Measurements from ENCODE around the gene DCAKD. TPM values are rescaled to one million over a fixed set of nuclear protein-coding genes. Genes with fewer than 3 reads are reported as not detected.

Gene DCAKD
- total and polyA plus RNA-seq, 7 donors, result 6.4 to 14.2 (median 10.3) TPM

- H3K4me3 ChIP-seq, result no peak overlapping the region
- H3K27me3 ChIP-seq (ENCODE audit: insufficient read depth in 3 of 3, low read length in 2 of 3), result peaks cover 0 to 12% (median 10%) of the 10 kb centered on the region in 3 donors
- intact Hi-C loops (cut with DNase I), result no loop called here
- no peak for DNase-seq
- TF ChIP-seq CTCF (IDR thresholded peaks at IDR 0.05), result no peak
- H3K36me3 ChIP-seq (ENCODE audit: insufficient read depth in 1 of 2, low read depth in 1 of 2), result no peaks in the 10 kb centered on the region
- no peak for ATAC-seq
- H3K9me3 ChIP-seq, result no peaks in the 10 kb centered on the region
- H3K4me1 ChIP-seq, result no peaks in the 10 kb centered on the region
- WGBS, 3 donors, result 72 to 78% (median 75%) methylated on average over 13 of the region's 13 CpGs
- H3K27ac ChIP-seq, result no peak overlapping the region
Measured at GRCh38 chr17:44976206-44976605, 75.2 kb downstream of the DCAKD start.

Other genes starting within 250 kb of the DCAKD start
- 1 to 10 TPM; 4.7 to 7.9 (median 5.7) TPM for gene GJC1, start 221.3 kb downstream of the DCAKD start, total RNA-seq
- gene GJC1, start 221.3 kb downstream of the DCAKD start, polyA plus RNA-seq, result 1 to 10 TPM; 2.2 to 2.7 (median 2.5) TPM
- gene HIGD1B, start 203.7 kb downstream of the DCAKD start, total RNA-seq, result 10 to 100 TPM in 1 of 4 donors, 1 to 10 TPM in 3; 4.6 to 17.9 (median 6.7) TPM
- 10 to 100 TPM in 2 of 3 donors, 1 to 10 TPM in 1; 10.0 to 14.2 (median 13.1) TPM for gene HIGD1B, start 203.7 kb downstream of the DCAKD start, polyA plus RNA-seq
- 100 to 1,000 TPM in 3 of 4 donors, 10 to 100 TPM in 1; 73.7 to 114 (median 103) TPM for gene EFTUD2, start 152.2 kb downstream of the DCAKD start, total RNA-seq
- gene EFTUD2, start 152.2 kb downstream of the DCAKD start, polyA plus RNA-seq, result 100 to 1,000 TPM in 1 of 3 donors, 10 to 100 TPM in 2; 46.0 to 102 (median 78.7) TPM
- gene GFAP, start 136.1 kb downstream of the DCAKD start, total RNA-seq, result under 1 TPM in 1 of 4 donors, not detected in 3; 0.54 TPM
- under 1 TPM; 0.11 to 0.52 (median 0.34) TPM for gene GFAP, start 136.1 kb downstream of the DCAKD start, polyA plus RNA-seq
- under 1 TPM in 3 of 4 donors, not detected in 1; 0.07 to 0.17 (median 0.11) TPM for gene KIF18B, start 103.9 kb downstream of the DCAKD start, total RNA-seq
- gene KIF18B, start 103.9 kb downstream of the DCAKD start, polyA plus RNA-seq, result under 1 TPM in 2 of 3 donors, not detected in 1; 0.01 to 0.03 TPM
- gene C1QL1, start 83.3 kb downstream of the DCAKD start, total RNA-seq, result not detected
- gene C1QL1, start 83.3 kb downstream of the DCAKD start, polyA plus RNA-seq, result under 1 TPM in 1 of 3 donors, not detected in 2; 0.05 TPM
- gene NMT1, start 9.7 kb upstream of the DCAKD start, total RNA-seq, result 100 to 1,000 TPM in 2 of 4 donors, 10 to 100 TPM in 2; 73.3 to 164 (median 93.1) TPM
- 10 to 100 TPM; 58.0 to 79.7 (median 68.3) TPM for gene NMT1, start 9.7 kb upstream of the DCAKD start, polyA plus RNA-seq
- 100 to 1,000 TPM in 2 of 4 donors, 10 to 100 TPM in 2; 69.8 to 217 (median 122) TPM for gene PLCD3, start 80.9 kb upstream of the DCAKD start, total RNA-seq
- 100 to 1,000 TPM in 2 of 3 donors, 10 to 100 TPM in 1; 57.0 to 171 (median 170) TPM for gene PLCD3, start 80.9 kb upstream of the DCAKD start, polyA plus RNA-seq
- gene ACBD4, start 84.1 kb upstream of the DCAKD start, total RNA-seq, result 1 to 10 TPM; 3.9 to 8.2 (median 5.1) TPM
- gene ACBD4, start 84.1 kb upstream of the DCAKD start, polyA plus RNA-seq, result 1 to 10 TPM; 2.7 to 5.2 (median 4.4) TPM
- 10 to 100 TPM; 21.3 to 52.2 (median 31.5) TPM for gene HEXIM1, start 96.8 kb upstream of the DCAKD start, total RNA-seq
- 100 to 1,000 TPM in 1 of 3 donors, 10 to 100 TPM in 1, 1 to 10 TPM in 1; 9.5 to 127 (median 22.0) TPM for gene HEXIM1, start 96.8 kb upstream of the DCAKD start, polyA plus RNA-seq
- 10 to 100 TPM; 13.7 to 47.1 (median 33.4) TPM for gene HEXIM2, start 110.2 kb upstream of the DCAKD start, total RNA-seq
- gene HEXIM2, start 110.2 kb upstream of the DCAKD start, polyA plus RNA-seq, result 10 to 100 TPM in 2 of 3 donors, 1 to 10 TPM in 1; 8.2 to 69.5 (median 62.7) TPM
- 1 to 10 TPM; 5.4 to 6.5 (median 6.0) TPM for gene FMNL1, start 170.3 kb upstream of the DCAKD start, total RNA-seq
- 1 to 10 TPM; 1.8 to 2.4 (median 2.3) TPM for gene FMNL1, start 170.3 kb upstream of the DCAKD start, polyA plus RNA-seq
- under 1 TPM in 1 of 4 donors, not detected in 3; 0.11 TPM for gene SPATA32, start 210.5 kb upstream of the DCAKD start, total RNA-seq
- gene SPATA32, start 210.5 kb upstream of the DCAKD start, polyA plus RNA-seq, result not detected